Stimulated activated CD4-positive, alpha-beta T cell treated with anti-CD3 and anti-CD28 coated beads, Interleukin-12 subunit alpha, Interleukin-12 subunit beta, amount 100 ng/mL, for 24 hours (primary cell): ENCODE data around the gene RNF113B.
A peak's percentile ranks its signal among the peaks of the same experiment; 100 is the strongest.

Experiments
- DNase-seq, 2 experiments: peaks; one replicate each; pipeline ENCODE4 v3.0.0-alpha.2; 2020; ENCODE audit warnings: low read depth in 2 of 2

RNF113B gene

DNA sequence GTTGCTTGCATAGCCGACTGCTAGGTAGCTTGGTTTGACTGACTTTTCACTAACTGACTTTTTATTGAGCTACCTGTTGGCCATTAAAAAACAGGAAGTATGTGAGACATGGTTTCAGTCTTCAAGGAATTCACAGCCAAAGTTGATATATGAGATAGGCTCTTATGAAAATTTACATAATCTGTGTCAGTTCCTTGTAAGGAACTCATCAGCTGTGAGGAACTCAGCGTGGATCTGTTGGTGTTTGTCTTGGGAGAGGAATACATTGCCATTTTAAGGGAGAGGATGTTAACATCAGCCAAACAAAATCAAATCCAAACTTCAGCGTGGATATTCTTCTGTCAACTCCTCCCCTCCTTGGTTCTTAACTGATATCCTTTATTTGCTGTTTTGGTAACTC lies 2.0 kb downstream of the RNF113B start:
- no peak for DNase-seq

DNA sequence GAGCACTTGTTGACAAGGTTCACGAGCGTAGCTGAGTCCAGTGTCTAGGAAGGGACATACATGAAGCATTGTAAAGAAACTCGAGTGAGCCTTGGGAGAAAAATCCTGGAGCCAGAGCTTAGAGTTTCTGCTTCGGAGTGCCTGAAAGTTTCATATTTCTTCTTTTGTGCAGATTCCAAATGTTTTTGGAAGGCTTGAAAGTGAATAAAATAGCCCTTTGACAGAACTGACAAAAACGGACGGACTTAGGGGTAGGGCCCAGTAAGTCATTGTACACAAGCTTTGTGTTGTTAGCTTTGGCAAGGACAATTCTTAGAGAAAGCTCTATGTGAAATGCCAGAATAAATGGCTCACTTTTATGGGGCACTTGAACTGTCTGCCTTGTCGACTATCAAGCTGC lies 2.8 kb downstream of the RNF113B start:
- no peak for DNase-seq

GRCh38 chr13:98173431-98174152 lies 3.5 kb downstream of the RNF113B start:
- DNase-seq: no peak

DNA sequence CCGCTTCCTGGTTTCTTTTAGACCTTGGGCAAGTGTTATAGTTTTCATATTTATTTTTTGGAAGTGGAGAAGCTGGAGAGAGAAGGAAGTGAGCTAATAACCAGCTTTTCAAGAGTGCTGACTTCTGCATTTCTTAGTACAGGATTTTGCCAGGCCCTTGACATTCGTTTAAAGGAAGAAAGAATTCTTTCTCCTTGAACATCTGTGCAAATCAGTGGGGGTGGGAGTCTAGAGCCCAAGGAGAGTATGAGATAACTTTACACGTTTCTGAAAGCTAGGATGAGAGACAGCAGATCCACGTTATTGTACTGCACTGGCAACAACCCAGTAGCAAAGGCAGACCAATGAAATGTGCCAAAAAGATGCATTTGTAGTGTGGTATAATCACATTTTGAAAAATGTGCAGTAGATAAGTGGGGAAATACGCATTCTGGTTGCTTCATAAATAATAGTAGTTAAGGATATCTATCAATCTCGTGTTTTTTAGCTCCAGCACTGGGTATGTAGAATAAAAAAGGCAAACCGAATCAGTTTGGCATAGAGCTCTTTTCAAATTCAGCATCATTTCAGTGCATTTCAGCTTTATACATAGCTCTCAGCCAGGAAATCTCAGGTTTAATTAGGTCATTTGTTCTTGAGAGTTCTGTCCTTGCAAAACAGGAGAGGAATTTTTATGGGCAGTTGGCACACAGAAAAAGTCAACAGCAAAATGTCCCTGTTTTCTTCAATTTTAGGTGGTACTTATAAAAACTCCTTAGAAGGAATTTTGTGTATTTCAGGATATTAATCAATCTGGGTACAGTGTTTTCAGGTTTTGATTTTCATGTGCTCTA lies 4.3 kb downstream of the RNF113B start:
- no peak for DNase-seq

DNA sequence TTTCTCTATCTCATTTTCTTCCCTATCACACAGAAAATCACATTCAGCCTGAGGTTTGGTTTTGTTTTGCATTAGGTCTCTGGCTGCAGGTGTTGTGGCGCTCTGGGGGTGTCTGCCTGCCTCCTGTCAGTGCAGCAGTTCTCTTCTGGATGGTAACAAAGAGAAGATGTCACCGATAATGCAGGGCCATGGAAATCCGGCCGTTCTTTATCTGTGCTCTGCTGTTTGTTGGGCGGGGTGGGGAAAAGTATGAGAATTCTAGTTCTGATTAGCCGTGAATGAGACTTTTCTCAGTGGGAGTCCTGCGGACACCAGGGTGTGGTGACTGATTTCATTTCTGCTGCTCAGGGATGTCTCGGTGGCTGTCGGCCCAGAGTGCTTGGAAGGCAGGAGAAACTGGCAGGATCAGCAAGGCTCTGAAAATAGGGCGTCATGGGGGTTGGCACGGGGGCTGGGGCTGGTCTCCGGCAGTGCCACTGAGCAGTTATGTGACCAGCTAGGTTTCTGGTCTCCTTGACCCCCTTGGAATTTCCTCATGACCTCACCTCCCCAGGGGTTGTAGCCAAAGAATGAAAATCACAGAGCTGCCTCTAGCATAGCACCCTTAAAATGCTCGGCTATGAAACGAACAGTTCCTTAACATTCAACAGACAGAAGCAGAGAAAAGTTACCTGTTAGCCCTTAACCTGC lies 5.0 kb downstream of the RNF113B start:
- DNase-seq: no peak

GRCh38 chr13:98169331-98169730 lies 7.7 kb downstream of the RNF113B start:
- no peak for DNase-seq

DNA sequence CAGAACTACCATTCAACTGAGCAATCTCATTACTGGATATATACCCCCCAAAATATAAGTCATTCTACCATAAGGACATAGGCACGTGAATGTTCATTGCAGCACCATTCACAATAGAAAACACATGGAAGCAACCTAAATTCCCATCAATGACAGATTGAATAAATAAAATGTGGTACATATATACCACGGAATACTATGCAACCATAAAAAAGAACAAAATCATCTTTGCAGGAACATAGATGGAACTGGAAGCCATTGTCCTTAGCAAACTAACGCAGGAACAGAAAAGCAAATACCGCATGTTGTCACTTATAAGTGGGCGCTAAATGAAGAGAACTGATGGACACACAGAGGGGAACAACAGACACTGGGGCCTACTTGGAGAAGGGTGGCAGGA lies 14.1 kb downstream of the RNF113B start:
- DNase-seq: no peak

- DNase-seq: no peak
These were observed 18.7 kb downstream of the RNF113B start for GRCh38 chr13:98158172-98158899.

DNA sequence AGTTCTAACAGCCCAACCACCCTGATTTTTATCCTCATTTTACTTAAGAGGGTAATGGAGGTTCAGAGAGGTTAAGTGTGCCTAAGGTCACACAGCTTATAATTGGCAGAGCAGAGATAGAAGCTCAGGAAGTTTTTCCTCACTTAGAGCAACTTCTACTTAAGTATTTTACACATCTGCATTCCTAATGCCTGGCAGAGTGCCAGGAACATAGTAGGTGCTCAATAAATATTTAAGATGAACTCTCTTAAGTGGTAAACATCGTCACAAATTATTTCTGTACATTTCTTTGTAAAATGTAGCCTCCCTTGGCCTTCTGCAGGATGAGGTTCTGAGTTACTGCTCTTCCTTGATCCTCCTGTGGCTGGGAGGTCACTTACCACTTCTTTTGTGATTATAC lies 19.5 kb downstream of the RNF113B start:
- no peak for DNase-seq

GRCh38 chr13:98157188-98157587 lies 19.9 kb downstream of the RNF113B start:
- no peak for DNase-seq

DNA sequence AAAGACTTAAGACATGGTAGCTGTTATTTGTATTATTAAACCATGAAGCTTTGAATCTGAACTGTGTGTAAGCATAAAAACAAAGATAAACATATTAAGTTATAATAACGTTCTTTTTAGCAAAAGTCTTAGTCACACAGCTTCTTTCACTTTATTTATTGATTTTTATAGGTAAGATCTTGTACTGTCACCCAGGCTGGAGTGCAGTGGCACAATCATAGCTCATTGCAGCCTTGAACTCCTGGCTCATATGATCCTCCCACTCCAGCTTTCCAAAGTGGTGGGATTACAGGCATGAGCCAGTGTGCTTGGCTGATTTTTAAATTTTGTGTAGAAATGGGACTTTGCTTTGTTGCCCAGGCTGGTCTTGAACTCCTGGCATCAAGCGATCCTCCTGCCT lies 20.8 kb downstream of the RNF113B start:
- DNase-seq: no peak

DNA sequence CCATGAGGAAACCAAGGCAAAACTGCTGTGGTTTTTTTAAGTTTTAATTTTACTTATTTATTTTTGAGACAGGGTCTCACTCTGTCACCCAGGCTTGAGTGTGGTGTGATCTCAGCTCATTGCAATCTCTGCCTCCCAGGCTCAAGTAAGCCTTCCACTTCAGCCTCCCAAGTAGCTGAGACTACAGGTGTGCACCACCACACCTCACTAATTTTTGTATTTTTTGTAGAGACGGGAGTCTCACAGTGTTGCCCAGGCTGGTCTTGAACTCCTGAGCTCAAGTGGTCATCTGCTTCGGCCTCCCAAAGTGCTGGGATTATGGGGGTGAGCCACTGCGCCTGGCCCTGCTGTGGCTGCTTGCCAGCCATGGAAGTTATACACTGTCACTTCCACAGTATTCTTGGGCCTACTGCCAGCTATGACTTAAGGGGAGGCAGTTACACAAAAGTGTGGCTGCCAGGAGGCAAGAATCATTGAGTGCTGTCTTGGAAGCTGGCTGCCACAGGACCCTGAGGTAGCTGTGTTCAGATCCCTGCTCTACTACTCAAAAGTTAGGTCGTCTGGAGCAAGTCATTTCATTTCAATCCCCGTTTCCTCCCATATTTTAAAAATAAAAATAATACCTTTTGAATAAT lies 21.5 kb downstream of the RNF113B start:
- DNase-seq: no peak

DNA sequence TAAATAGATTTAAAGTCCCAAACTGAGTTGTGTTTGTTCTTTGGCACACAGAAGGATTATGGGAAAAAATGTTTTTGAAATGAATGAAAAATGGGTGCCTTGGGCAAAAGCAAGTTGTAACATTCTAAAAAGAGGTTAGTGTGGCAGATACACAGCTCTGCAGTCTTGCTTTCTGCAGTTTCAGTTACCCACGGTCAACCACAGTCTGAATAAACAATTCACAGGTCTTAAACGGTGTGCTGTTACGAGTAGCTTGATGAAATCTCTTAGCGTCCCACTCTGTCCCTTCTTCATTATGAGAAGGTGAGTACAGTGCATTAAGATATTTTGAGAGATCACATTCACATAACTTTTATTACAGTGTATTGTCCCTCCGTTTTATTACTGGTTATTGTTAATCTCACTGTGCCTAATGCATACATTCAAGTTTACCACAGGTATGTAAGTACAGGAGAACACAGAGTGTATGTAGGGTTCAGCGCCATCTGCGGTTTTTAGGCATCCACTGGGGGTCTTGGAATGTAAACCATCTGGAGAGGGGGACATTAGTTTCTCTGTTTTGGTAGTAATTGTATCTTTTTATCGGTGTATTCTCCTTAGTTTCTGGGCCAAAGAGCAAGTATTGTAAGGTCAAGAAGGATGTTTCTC lies 26.1 kb downstream of the RNF113B start:
- DNase-seq: no peak

DNA sequence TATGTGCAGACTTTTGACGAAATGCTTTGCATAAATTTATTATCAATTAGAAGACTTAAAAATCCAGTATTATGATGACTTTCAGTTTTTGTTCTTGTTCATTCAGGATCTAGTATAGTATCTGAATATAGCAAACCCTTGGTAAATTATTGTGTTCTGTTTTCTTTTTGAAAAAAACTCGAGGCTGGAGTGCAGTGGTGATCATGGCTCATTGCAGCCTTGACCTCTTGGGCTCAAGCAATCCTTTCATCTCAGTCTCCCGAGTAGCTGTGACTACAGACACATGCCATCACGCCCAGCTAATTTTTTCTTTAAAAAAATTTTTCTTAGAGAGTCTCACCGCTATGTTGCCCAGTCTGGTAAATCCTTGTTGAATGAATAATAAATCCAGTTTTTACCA lies 29.5 kb downstream of the RNF113B start:
- no peak for DNase-seq

GRCh38 chr13:98144801-98145350 lies 32.2 kb downstream of the RNF113B start:
- no peak for DNase-seq

DNA sequence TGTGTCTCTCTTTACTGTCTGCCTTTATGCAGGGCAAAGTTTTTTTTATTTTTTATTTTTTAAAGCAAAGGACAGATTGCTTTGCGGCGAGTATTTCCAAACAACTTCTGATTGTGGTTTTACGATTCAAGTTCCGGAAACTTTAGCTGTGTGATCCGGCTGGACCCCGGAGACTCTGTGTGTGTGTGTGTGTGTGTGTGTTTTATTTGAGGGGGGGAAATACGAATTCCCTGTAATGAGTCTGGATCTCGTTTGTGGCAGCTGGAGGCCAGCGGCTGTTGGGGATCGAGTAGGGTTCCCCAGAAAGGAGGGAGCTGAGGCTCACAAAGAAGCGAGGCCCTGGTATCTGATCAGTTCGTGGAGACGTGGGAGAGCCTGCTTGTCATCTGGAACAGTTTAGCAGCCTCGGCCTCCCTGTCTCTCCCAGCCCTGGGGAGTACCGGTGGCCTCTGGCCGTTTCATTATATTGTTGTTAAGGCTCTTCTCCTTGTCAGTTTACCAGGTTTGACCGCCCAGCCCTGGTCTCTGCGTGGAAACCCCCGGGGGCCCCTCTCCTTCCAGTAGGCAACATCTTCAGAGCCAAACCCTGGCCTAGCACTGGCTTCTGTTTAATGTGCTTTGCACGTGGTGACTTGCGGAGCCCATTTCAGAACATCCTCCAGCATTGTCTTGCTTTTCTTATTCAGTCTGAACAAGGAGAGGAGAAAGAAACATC lies 32.9 kb downstream of the RNF113B start:
- DNase-seq: no peak

DNA sequence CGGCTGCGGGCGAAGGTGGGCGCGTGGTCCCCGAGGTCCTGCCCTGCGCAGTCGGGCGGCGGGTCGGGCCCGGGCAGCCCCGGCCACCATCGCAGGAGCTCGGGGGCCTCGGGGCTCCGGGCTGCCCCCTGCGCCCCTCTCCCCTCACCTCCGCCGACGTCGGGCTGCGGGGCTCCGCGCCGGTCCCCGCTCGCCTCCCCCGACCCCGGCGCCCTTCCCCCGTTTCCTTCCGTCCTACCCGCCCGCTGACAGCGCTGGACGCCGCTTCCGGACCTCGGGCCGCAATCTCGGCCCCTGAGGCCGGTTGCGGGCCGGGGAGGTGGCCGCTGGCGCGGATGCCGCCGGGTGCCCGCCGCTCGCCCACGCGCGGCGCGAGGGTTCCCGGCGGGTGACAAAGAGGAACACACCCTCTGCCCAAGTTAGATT lies 33.5 kb downstream of the RNF113B start:
- no peak for DNase-seq

- DNase-seq: no peak
These were observed 33.9 kb downstream of the RNF113B start for GRCh38 chr13:98143157-98143553.

- peak in 1 of 2 experiments; percentile 31 for DNase-seq
These were observed 34.5 kb downstream of the RNF113B start, which contains the start of gene FARP1 for GRCh38 chr13:98142380-98143156. Gene FARP1 (plus strand): TSS chr13:98143094. CDS start chr13:98213243, 70,149 bp downstream.
